ENCODE data around the gene FRMD3.
"Not testable (repeated sequence)": the region's sequence is repeated elsewhere in the genome, so short reads cannot be mapped to it uniquely, and the experiment has no call there.

FRMD3 gene

GRCh38 chr9:83533296-83533695 is 4.9 kb downstream of the FRMD3 start:
- DNase-seq (ENCODE audit: low read depth): no peak
- TF ChIP-seq, protein P1, sequence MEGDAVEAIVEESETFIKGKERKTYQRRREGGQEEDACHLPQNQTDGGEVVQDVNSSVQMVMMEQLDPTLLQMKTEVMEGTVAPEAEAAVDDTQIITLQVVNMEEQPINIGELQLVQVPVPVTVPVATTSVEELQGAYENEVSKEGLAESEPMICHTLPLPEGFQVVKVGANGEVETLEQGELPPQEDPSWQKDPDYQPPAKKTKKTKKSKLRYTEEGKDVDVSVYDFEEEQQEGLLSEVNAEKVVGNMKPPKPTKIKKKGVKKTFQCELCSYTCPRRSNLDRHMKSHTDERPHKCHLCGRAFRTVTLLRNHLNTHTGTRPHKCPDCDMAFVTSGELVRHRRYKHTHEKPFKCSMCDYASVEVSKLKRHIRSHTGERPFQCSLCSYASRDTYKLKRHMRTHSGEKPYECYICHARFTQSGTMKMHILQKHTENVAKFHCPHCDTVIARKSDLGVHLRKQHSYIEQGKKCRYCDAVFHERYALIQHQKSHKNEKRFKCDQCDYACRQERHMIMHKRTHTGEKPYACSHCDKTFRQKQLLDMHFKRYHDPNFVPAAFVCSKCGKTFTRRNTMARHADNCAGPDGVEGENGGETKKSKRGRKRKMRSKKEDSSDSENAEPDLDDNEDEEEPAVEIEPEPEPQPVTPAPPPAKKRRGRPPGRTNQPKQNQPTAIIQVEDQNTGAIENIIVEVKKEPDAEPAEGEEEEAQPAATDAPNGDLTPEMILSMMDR (IDR thresholded peaks at IDR 0.05; ENCODE audit: low read depth, low read length, missing control alignments): no peak
- no peak overlapping the region for H3K4me3 ChIP-seq (ENCODE audit: low read depth, low read length)

GRCh38 chr9:83526901-83527300 is 11.3 kb downstream of the FRMD3 start:
- no peak for DNase-seq (ENCODE audit: low read depth)
- TF ChIP-seq, protein P1 (IDR thresholded peaks at IDR 0.05; ENCODE audit: low read depth, low read length, missing control alignments): no peak
- H3K4me3 ChIP-seq (ENCODE audit: low read depth, low read length): no peak overlapping the region

- TF ChIP-seq, protein P1 (IDR thresholded peaks at IDR 0.05; ENCODE audit: low read depth, low read length, missing control alignments): no peak
- no peak for DNase-seq (ENCODE audit: low read depth)
- no peak overlapping the region for H3K4me3 ChIP-seq (ENCODE audit: low read depth, low read length)
Observed at GRCh38 chr9:83526211-83526610, 12.0 kb downstream of the FRMD3 start.

DNA sequence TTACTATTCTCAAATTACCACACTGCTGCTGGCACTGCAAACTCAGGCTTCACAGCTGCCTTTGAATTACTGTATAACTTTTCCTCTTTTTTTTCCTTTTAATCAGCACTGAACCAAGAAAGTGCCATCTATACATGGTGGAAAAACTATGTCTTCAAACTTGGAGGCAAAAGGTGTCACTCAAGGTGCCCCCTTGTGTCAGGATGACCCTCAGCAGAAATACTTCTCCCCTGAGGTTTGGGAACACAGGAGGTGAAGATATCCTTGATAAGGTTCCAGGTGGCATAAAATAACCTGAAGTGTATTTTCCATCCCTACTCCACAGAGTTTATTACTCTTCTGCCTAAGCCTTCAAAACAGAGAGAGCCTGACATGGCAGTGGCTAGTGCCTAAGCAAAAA is 14.5 kb downstream of the FRMD3 start:
- no peak for DNase-seq (ENCODE audit: low read depth)
- TF ChIP-seq, protein P1 (IDR thresholded peaks at IDR 0.05; ENCODE audit: low read depth, low read length, missing control alignments): no peak
- H3K4me3 ChIP-seq (ENCODE audit: low read depth, low read length): no peak overlapping the region

DNA sequence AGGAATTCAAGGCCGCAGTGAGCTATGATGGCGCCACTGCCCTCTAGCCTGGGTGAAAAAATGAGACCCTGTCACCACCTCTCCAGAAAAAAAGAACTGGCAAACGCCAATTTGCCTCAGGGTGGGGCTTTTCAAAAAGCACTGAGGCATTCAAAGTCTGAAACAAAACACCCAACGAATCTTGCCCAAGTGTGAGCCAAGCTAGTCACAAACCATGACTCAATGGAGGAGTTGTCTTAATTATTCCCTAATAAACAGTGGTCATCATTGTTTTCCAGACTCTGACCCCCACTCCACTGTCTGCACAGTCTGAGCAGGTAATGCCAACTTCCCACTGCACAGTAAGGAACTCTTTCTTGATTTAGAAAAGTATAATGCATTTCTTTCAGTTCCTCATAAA is 16.8 kb downstream of the FRMD3 start:
- TF ChIP-seq, protein P1 (IDR thresholded peaks at IDR 0.05; ENCODE audit: low read depth, low read length, missing control alignments): no peak
- H3K4me3 ChIP-seq (ENCODE audit: low read depth, low read length): no peak overlapping the region
- DNase-seq (ENCODE audit: low read depth): no peak

DNA sequence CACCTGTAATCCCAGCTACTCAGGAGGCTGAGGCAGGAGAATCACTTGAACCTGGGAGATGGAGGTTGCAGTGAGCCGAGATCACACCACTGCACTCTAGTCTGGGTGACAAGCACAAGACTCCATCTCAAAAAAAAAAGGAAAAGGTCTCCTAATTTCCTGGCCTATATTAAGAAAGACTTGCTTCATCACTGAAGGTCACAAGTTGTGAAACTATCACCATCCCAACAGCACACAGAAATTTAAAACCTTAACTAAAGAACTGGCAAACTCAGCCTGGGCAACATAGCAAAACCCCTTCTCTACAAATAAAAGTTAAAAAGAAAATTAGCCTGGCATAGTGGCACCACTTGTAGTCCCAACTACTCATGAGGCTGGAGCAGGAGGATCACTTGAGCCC is 17.2 kb downstream of the FRMD3 start:
- TF ChIP-seq, protein P1 (IDR thresholded peaks at IDR 0.05; ENCODE audit: low read depth, low read length, missing control alignments): no peak

DNA sequence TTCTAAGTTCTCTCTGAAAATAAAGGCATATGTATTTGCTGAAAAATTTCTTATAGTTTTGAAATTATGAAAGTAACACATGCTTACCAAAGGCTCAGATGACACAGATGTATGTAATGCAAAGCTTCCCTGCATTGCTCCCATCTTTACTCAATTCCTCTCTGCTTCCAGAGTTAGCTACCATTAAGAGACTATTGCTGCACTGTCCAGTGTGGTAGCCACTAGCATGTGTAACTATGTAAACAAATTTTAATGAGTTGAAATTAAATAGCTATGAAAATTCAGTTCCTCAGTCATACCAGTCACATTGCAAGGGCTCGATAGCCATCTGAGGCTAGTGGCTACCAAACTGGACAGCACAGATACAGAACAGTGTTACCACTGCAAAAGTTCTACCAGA is 17.9 kb downstream of the FRMD3 start:
- no peak for DNase-seq (ENCODE audit: low read depth)
- TF ChIP-seq, protein P1 (IDR thresholded peaks at IDR 0.05; ENCODE audit: low read depth, low read length, missing control alignments): no peak
- no peak overlapping the region for H3K4me3 ChIP-seq (ENCODE audit: low read depth, low read length)

More for the DNA sequence above, 17.2 kb downstream of the FRMD3 start:
- DNase-seq (ENCODE audit: low read depth): no peak
- no peak overlapping the region for H3K4me3 ChIP-seq (ENCODE audit: low read depth, low read length)

DNA sequence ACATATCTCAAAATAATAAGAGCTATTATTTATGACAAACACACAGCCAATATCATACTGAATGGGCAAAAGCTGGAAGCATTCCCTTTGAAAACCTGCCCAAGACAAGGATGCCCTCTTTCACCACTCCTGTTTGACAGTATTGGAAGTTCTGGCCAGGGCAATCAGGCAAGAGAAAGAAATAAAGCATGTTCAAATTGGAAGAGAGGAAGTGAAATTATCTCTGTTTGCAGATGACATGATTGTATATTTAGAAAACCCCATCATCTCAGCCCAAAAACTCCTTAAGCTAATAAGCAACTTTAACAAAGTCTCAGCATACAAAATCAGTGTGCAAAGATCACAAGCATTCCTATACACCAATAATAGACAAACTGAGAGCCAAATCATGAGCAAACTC is 20.2 kb downstream of the FRMD3 start:
- not testable (repeated sequence) for DNase-seq (ENCODE audit: low read depth); H3K4me3 ChIP-seq (ENCODE audit: low read depth, low read length)

Measured in GM12864 (cell line).